Endothelial cell of umbilical vein (primary cell): ENCODE measurements around the gene ASGR2. TPM values are rescaled to one million over a fixed set of nuclear protein-coding genes. Genes with fewer than 3 reads are reported as not detected.

Experiments used
- BruUV-seq: library from RNA; stranded (reverse); fragments of 400-500 nt; replicated peaks from 2 replicates; lab custom pipeline; 2021; lab: Mats Ljungman, UMichigan
- CTCF ChIA-PET: fragments of 300-600, 350-600 bp; sonication (Branson Sonifier 250); formaldehyde crosslinking; loops from one replicate; lab custom pipeline; 2021; ENCODE audit warnings: antibody characterized with exemption, inconsistent platforms; lab: Charles Lee
- POLR2A ChIA-PET: fragments of 300-600, 350-600 bp; sonication (Branson Sonifier 250); formaldehyde crosslinking; loops from one replicate; lab custom pipeline; 2021; ENCODE audit warnings: antibody characterized with exemption, inconsistent platforms; lab: Charles Lee
- DNase-seq: peaks from one replicate; pipeline ENCODE4 v3.0.0-alpha.2; 2011; ENCODE audit warnings: low read depth, low spot score
- FAIRE-seq: peaks from 2 replicates; lab custom pipeline; 2011; peaks lifted over from hg19 to GRCh38; lab: Jason Lieb, UNC
- H2AFZ ChIP-seq: 2 replicates; pipeline ENCODE4 v1.6.0; 2012; ENCODE audit warnings: low read depth, low read length, control low read depth, inconsistent platforms
- H3K27ac ChIP-seq: 2 replicates; pipeline ENCODE4 v1.5.1; 2011; ENCODE audit warnings: low read depth, mild to moderate bottlenecking, control low read depth, low read length, moderate library complexity; ENCODE audit not compliant: insufficient read depth
- H3K27me3 ChIP-seq, 2 experiments: 2 replicates each; pipeline versions ENCODE4 v1.6.0 to v1.6.1; 2011; ENCODE audit warnings: low read length in 2 of 2, mixed read lengths in 1 of 2; ENCODE audit not compliant: control insufficient read depth in 2 of 2, insufficient read depth in 2 of 2
- H3K36me3 ChIP-seq, 2 experiments: 2 replicates in 1 of 2; 3 replicates in 1 of 2; pipeline ENCODE4 v1.5.1; 2011; ENCODE audit warnings: low read length in 2 of 2, mild to moderate bottlenecking in 1 of 2, moderate library complexity in 1 of 2; ENCODE audit not compliant: control insufficient read depth in 2 of 2, insufficient read depth in 2 of 2; ENCODE audit errors: extremely low read depth in 1 of 2
- H3K4me1 ChIP-seq: 3 replicates; pipeline ENCODE4 v1.5.1; 2011; ENCODE audit warnings: mild to moderate bottlenecking, low read length; ENCODE audit not compliant: control insufficient read depth, insufficient read depth; ENCODE audit errors: extremely low read depth
- H3K4me2 ChIP-seq: 2 replicates; pipeline ENCODE4 v1.6.1; 2011; ENCODE audit warnings: low read length, control low read depth, mixed read lengths; ENCODE audit not compliant: insufficient read depth
- H3K4me3 ChIP-seq, 3 experiments: fragments of 200-600 bp in 1 of 3; sonication (generic), shearing (Covaris generic) in 1 of 3; replicated peaks in 1 of 3; 2 replicates each; pipeline ENCODE4 v1.5.1; 2011 to 2016; ENCODE audit warnings: control low read depth in 3 of 3, low read length in 3 of 3, mild to moderate bottlenecking in 2 of 3, inconsistent platforms in 1 of 3, low read depth in 1 of 3, moderate library complexity in 1 of 3; ENCODE audit not compliant: insufficient read depth in 1 of 3
- H3K79me2 ChIP-seq: 2 replicates; pipeline ENCODE4 v1.6.0; 2012; ENCODE audit warnings: low read length, inconsistent platforms; ENCODE audit not compliant: control insufficient read depth, insufficient read depth
- H3K9ac ChIP-seq: replicated peaks from 2 replicates; pipeline ENCODE3; 2011; ENCODE audit warnings: low read length, control low read depth; ENCODE audit not compliant: insufficient read depth; ENCODE audit errors: extremely low read depth
- H3K9me1 ChIP-seq: replicated peaks from 3 replicates; pipeline ENCODE4 v1.6.0; 2011; ENCODE audit warnings: mild to moderate bottlenecking, low read length; ENCODE audit not compliant: control insufficient read depth, insufficient read depth; ENCODE audit errors: extremely low read depth
- H3K9me3 ChIP-seq: replicated peaks from 2 replicates; pipeline ENCODE4 v1.5.1; 2012; ENCODE audit warnings: low read length, inconsistent platforms; ENCODE audit not compliant: control insufficient read depth, insufficient read depth
- H4K20me1 ChIP-seq: replicated peaks from 2 replicates; pipeline ENCODE3; 2011; ENCODE audit warnings: mild to moderate bottlenecking, low read length; ENCODE audit not compliant: control insufficient read depth, insufficient read depth; ENCODE audit errors: extremely low read depth
- CTCF ChIP-seq, 2 donors: IDR thresholded peaks; 1 replicate in 1 of 2; 2 replicates in 1 of 2; pipeline ENCODE4 v1.5.1; 2011; ENCODE audit warnings: low read length in 2 of 2, mild to moderate bottlenecking in 2 of 2, moderate library complexity in 2 of 2, control low read depth in 1 of 2, inconsistent platforms in 1 of 2, low read depth in 1 of 2; ENCODE audit not compliant: insufficient read depth in 1 of 2; ENCODE audit errors: extremely low read depth in 1 of 2
- EZH2 ChIP-seq: IDR thresholded peaks from 2 replicates; pipeline ENCODE4 v1.6.1; 2012; ENCODE audit warnings: borderline replicate concordance, low read depth, mild to moderate bottlenecking, moderate library complexity, low read length, inconsistent platforms; ENCODE audit not compliant: severe bottlenecking
- FOS ChIP-seq: IDR thresholded peaks from 2 replicates; pipeline ENCODE4 v1.6.1; 2011; ENCODE audit warnings: mild to moderate bottlenecking, low read length, moderate library complexity, borderline replicate concordance; ENCODE audit not compliant: insufficient read depth
- JUN ChIP-seq: IDR thresholded peaks from 2 replicates; pipeline ENCODE4 v1.6.1; 2011; ENCODE audit warnings: borderline replicate concordance, low read depth; ENCODE audit not compliant: insufficient read length, insufficient read depth
- MAX ChIP-seq: IDR thresholded peaks from 2 replicates; pipeline ENCODE4 v1.6.1; 2011; ENCODE audit not compliant: insufficient read depth, insufficient read length
- MYC ChIP-seq: IDR thresholded peaks from one replicate; pipeline ENCODE4 v1.6.1; 2011; ENCODE audit warnings: mild to moderate bottlenecking, low read depth, low read length
- POLR2A ChIP-seq: IDR thresholded peaks from 2 replicates; pipeline ENCODE4 v1.6.1; 2012; ENCODE audit warnings: low read depth, mild to moderate bottlenecking, control low read depth, low read length
- POLR2AphosphoS5 ChIP-seq: IDR thresholded peaks from 2 replicates; pipeline ENCODE4 v1.6.1; 2012; ENCODE audit warnings: low read depth, mild to moderate bottlenecking, control low read depth, low read length, moderate library complexity; ENCODE audit not compliant: insufficient read depth
- dilution Hi-C: fragments of 300-500 bp; cut with MboI; formaldehyde crosslinking; loops from one replicate; pipeline ENCODE4 v1.15.0; 2019; ENCODE audit warnings: low sequenced_read_pairs; ENCODE audit not compliant: extremely low pct_ligation_motif_present
- intact Hi-C: fragments of 100-400 bp; cut with micrococcal nuclease; formaldehyde crosslinking; loops from one replicate; pipeline ENCODE4 v1.10.0; 2022
- polyA plus RNA-seq, 4 experiments: library from polyadenylated mRNA; depleted of rRNA in 3 of 4; stranded (reverse) in 3 of 4; unstranded in 1 of 4; fragments of >200 nt; gene quantifications; 2 replicates each; pipeline versions ENCODE4 v1.2.1 to v1.2.3, GENCODE V29; 2011 to 2012; ENCODE audit warnings: missing spikeins in 1 of 4
- total RNA-seq: library from RNA; stranded (reverse); gene quantifications from 2 replicates; pipeline ENCODE4 v1.2.3, GENCODE V29; 2021

ASGR2 gene
- total and polyA plus RNA-seq, 2 donors (not counting 3 experiments of a cell fraction or from before 2014, with no cell fraction given), result not detected

- Histone ChIP-seq H3K27me3 (peaks cover 0 to 1% of the 10 kb centered on the region in 2 experiments), H3K9me3 (no peaks in the 10 kb centered on the region), H4K20me1 (no peaks in the 10 kb centered on the region), H3K4me3 (no peak overlapping the region), H3K4me1 (no peaks in the 10 kb centered on the region), H2AFZ (no peak overlapping the region), H3K36me3 (no peaks in the 10 kb centered on the region), H3K27ac (no peak overlapping the region), H3K9ac (no peak overlapping the region), H3K4me2 (no peak overlapping the region), H3K79me2 (no peaks in the 10 kb centered on the region), H3K9me1 (no peaks in the 10 kb centered on the region)
- BruUV-seq, result no TSS peak
- no peak for TF ChIP-seq JUN
- TF ChIP-seq POLR2AphosphoS5, result no peak
- no peak for TF ChIP-seq FOS
- TF ChIP-seq MAX, result no peak
- no peak for TF ChIP-seq MYC
- TF ChIP-seq POLR2A, result no peak
- no peak for TF ChIP-seq CTCF (IDR thresholded peaks at IDR 0.05; ENCODE audit: extremely low read depth in 1 of 2, insufficient read depth in 1 of 2, low read depth in 1 of 2, low read length in 2 of 2)
- no peak for TF ChIP-seq EZH2
- DNase-seq (no peak), FAIRE-seq (no peak)
- dilution Hi-C loops (no loop called here), intact Hi-C loops (no loop called here)
- ChIA-PET CTCF (interaction anchor here (1.7 kb wide), 1 partner anchor 22 kb away, joined by 7 read pairs; no protein-coding TSS in a partner anchor), POLR2A (interaction anchor here (0.6 kb wide), 1 partner anchor 52 kb away, joined by 3 read pairs; no protein-coding TSS in a partner anchor)
Measured at GRCh38 chr17:7108560-7108925, 6.1 kb downstream of the ASGR2 start.
